SHP77 treated with DMSO at 0.1 percent for 48 hours (cell line): Measurements from ENCODE around the gene MBOAT2.

Source experiments
- DNase-seq: peaks from one replicate; lab custom pipeline; 2025; lab: John Stamatoyannopoulos, UW

MBOAT2 gene

DNA sequence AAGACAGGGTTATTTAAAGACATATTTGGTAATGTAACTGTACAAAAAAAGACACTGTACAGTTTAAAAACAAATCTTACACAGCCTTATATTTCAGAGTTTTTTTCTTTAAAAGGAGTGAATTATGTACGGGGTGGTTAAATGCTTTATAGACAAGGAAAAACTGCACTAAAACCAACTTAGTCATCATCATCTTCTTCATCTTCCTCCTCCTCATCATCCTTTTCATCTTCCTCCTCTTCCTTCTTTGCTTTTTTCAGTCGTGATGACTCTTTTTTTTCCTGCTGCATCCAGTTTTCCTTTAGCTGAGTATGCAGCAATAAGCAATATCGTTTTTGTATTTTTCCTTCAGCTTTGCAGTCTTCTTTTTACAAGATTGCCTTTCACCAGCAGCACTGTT lies 14.6 kb upstream of the MBOAT2 start:
- DNase-seq = no peak

DNA sequence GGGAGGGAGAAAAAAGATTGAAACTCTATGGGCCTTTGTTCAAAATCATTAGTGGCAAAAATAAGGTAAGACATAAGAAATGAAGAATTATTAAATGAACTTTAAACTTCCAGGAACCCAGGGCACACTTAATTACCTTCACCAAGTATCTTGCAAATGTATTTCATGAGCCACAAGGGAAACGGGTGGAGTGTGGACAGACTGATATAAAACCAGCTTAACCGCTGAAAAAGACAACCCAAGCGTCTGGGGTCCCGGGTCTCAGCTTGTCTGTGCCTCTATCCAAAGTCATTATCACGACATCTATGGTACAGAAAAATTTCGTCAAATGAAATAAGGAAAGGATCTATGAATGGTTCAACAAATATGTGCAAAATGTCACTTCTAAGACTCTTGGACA lies 13.9 kb upstream of the MBOAT2 start:
- DNase-seq = no peak

DNA sequence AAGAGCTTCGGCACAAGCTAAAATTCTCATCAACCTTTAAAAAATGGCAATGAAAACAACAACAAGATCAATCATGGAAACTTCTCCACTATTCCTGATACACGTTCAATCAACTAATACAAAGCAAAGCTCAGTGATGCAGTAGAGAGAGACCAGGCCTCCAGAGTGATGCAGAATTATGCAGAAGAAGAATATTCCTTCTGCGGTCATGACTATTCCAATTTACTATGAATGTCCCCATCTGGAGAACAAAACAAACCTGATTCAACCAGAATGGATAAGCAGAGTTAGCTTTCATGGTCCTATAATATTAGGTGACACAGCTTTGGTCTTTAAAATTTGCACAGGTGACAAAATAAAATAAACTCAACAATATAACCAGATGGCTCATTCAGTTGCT lies 12.5 kb upstream of the MBOAT2 start:
- no peak for DNase-seq

DNA sequence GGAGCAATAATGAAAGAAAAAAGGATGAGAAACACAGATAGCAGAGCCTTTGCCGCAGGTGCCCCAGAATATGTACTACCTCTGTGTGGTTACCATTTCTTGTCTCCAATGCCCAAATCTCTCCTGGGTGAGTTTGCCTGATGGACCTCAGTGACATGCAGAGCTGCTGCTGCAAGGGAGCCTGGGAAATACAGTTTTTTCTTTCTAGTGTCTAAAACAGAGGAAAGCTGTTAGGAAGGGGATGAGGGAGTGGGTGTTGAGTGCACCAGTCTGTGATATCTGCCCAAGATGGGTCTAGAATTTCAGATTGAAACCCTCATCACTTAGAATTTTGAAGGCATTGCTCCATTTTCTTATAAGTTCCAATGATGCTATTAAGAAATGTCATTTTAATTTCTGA lies 9.9 kb upstream of the MBOAT2 start:
- no peak for DNase-seq

DNA sequence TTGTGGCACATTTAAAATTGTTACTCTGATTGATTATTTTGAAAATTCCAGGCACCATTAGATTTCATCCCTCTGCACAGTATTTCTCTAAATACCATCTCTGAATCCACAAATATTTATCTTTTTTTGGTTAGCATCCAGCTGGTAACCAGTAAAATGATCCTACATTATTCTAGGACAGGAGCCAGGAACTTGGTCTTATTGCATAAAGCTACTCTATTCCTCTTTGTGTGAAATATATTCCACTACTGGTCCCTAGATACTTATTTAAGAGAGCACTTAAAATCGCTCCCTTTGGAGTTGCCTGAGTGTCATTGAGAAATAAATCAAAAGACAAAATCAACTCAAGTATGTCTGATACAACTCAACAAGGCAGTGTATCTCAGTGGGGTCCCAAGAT lies 7.4 kb upstream of the MBOAT2 start:
- DNase-seq = no peak

DNA sequence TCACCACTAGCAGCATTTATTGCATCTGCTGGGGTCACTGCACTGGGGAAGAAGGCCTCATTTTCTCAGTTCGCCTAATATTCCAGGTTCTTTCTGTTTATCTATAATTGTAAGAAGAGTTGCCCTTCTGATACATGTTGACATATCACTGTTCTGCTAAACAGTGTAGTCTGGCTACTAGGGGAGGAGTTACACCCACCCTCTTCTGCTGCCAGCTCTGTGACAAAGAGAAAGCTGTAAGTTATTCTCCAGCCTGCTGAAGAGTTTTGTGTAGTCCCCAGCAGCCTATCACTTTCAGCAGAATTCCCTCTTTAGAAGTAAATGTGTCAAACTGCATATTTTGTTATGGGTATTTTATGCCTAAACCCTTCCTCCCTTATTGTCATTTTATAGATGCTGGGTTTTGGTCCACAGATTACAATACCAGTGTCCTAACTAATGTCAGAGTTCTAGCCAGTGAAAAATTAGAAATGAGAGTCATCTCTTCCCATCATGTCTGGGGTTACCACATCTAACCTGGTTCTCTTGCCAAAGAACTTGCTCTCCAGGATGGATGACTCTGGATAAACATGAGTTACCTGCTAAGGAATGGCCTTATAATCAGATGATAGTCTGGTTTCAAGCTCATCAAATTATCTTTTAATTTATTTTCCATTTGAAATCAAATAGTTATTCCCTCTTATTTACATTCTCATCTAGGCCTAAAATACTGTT lies 5.6 kb upstream of the MBOAT2 start:
- DNase-seq = no peak

DNA sequence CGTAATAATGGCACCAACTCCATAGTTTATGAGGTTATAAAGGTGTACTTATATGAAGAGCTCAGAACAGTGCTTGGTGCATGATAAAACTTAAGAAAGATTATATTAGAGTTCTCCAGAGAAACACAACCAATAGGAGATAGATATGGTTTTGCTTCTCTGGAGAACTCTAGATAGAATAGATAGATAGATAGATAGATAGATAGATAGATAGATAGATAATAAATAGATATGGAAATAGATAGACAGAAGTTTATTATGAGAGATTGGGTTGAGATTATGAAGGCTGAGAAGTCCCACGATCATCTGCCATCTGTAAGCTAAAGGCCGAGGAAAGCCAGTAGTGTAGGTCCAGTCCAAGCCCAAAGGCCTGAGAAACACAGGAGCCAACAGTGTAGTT lies 2.9 kb upstream of the MBOAT2 start:
- no peak for DNase-seq

DNA sequence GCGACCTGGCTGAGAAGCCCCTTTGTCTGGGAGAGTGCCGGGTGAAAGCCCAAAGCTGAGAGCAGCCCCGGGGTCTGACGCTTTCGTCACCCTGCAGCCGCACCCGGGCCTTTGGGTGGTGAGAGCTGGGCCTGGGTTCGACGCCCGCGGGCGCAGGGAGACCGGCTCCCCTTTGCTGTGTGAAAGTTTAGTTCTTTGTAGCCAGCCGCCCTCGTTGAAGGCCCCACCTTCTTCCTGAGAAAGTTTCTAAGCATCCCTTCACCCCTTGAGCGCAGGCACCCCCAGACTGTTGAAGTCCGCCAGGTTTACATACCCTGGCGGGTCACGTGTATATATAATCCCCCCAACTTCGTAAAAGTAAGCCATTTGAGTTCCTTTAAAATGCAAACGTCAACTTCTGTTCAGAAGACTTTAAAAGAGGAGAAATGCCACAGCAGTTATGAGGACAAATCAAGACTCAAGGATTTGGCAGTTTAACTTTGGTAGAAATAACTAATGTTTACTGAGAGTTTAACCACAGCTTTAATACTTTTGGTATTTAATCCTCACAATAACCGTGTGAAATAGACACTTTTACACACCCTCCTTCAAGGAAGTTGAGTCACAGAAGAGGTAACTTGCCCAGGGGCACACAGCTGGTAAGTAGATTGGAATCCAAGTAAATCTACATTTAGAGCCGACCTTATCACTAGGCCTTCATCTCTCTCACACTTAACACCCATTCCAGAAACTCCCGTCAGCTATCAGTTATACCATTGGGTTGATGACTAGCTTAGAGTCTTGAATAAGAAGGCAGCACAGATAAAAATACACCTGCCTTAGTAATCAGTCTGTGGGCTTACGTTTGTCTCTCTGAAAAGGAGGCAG lies 1.1 kb upstream of the MBOAT2 start:
- no peak for DNase-seq

DNA sequence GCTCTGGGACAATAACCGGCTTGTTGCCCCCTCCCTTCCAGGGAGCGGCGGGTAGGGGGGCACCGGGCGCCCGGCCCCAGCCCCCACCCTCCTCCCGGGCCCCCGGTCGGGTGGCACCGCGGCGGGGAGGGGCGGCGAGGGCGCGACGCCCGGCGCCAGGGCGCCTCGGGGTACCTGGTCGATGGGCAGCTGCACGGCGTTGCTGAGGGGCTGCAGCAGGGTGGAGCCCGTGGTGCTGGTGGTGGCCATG lies 193 bp downstream of the MBOAT2 start:
- no peak for DNase-seq

DNA sequence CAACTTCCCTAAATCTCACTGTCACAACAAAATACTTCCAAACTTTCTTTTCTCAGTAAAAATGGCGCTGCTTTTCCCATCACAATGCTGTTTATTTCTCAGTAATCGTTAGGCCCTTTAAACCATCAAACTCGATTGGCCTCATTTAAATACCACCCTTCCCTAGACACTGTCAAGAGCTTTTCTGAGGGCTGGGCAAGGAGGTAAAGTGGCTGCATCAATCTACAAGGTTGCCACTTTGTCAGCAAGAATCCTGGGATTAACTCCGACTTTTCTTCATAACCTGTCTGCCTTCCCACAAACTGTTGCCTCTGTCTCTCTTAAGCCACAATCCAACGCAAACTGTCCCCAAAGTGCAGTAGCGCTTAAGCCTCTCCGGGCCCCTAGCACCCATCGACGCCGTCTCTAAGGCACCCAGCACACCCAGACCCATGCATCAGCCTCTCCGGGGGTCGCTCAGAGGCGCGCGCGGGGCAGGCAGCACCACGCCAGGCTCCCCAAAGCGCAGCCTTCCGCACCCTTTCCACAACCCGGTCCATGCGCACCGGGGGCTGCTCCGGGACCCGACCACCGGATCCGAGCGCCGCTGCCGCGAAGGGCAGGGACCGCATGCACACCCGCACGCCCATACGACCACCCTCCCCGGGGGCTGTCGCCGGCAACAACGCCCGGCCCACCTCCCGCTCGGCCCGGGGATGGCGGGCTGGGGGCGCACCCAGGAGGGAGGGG lies 683 bp downstream of the MBOAT2 start:
- DNase-seq = no peak

DNA sequence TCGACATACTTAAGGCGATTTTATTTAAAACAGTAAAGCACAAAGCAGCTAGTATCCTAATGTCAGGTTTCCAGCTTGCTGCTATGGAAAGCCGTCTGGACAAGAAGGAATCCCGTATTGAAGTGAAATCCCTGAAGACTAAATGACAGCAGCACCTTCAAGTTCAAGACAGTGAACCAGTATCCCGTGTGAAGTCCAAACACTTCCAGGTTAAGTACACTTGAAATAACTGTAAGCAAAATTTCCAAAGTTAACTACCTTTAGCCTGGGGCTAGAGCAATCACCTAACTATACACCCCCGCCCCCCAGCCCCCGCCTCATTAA lies 1.2 kb downstream of the MBOAT2 start:
- DNase-seq = no peak

DNA sequence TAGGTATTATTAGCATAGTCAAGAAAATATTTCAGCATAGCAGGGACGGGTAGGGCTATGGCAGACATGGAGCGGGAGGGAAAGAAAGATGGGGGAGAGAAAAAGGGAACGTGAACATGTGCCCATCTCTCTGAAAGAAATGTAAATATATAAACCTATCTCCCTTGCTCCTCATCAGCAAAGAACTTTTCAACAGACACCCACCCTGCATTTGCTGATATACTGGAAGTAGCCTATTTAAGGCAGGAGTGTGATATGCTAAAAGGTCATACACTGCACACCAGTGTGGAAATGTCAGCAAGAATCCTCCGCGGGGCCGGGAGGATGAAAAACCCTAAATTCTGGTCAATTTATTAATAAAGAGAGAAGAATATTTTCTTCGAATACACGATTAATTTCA lies 1.7 kb downstream of the MBOAT2 start:
- no peak for DNase-seq

DNA sequence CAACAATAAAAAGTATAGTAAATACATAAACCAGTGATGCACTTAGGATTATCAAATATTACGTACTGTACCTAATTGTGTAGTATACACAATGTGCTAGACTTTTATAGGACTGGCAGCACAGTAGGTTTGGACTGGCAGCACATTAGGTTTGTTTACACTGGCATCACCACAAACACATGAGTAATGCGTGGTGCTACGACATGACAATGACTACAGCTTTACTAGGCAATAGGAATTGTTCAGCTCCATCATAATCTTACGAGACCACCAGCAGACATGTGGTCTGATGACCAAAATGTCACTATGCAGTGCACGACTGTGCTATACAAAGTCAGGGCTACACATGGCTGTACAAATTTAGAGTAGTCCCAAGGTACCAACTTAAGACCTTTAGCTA lies 2.3 kb downstream of the MBOAT2 start:
- peak; percentile 51 for DNase-seq

DNA sequence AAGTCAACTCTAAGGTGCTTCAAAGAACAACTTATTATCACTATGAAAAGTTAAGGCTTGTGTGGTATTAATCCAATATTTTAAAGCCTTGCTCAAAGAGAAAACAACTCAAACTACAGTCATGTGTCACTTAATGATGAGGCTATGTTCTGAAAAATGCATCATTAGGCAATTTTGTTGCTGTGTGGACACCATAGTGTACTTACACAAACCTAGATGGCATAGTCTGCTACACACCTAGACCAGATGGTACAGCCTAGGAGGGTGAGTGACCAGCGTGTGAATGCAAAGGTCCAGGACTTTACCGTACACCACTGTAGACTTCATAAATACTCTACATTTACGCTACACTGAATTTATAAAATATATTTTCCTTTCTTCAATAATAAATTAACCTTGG lies 3.0 kb downstream of the MBOAT2 start:
- no peak for DNase-seq

DNA sequence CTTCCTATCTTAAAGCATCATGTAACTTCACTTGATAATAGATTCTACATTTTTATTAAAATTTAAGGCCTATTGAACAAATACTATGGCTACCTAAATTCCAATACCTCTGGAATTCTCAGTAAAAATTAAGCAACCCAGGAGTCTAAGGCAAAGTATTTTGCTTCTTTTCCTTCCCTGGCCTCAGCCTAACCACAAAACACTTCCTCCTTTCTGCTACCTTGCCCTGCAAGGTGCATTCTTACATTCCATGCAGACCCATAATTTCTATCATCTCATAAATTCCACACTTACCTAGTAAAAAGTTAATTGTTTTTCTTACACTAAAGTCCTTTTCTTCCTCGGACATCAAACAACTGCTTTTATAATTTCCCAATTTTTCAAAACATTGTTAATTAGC lies 3.7 kb downstream of the MBOAT2 start:
- DNase-seq = no peak

DNA sequence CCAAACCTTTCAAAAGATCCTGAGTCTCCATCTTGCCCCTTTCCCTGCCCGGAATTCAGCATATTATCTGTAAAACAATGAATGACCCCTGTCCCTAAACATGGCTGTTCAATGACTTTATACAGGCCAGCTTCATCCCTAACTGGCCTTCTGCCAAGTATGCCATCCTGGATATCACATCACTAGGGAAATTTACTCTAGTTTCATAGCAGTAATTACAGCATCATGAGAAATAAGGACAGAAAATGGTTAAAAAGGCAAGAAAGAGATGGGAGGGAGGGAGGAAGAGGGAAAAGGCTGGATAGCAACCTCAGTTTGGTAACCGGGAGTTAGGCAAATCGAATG lies 4.4 kb downstream of the MBOAT2 start:
- no peak for DNase-seq

DNA sequence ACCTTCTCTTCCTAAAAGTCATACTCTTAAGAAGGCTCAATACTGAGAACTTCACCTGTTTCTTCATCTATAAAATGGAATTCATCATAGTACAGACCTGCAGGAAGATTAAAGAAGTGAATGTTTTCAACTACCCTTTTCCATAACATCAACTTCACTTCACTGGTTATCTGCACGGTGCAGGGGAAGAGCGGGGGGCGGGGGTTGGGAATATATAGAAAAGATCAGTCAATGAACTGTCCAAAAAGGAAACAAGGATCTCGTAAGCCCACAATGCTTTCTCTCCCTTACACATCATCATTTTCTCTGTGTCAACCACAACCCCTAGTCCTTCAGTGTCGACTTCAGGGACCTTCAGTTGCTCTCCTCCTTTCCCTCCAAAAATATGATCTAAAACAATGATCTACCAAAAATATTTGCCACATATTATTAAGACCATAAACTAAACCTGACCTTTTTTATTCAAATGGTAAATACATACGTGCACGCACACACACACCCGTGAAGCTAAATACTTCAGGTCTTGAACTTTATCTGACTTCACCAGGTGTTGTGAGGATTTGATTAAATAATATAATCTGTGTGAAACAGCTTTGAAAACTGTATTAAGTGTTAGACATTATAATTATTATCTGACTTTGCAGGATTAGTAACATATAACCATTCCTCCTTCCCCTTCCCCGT lies 4.9 kb downstream of the MBOAT2 start:
- no peak for DNase-seq

DNA sequence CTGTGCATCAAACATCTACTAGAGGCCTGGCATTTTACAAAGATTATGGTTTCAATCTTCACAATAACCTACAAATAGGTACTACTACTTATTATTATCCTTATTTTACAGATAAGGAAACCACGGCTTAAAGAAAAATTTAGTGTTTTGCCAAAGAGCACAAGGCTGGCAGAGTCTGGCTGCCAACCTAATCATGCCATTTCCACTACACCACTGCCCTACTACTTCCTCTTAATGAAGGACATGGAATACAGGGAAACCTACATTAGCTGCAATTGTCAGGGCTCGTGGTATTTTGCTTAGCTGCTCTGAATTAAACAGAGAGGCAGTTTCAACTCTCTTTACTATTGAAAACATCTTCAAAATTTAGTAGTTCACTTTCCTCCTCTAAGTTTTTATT lies 5.9 kb downstream of the MBOAT2 start:
- DNase-seq = no peak

DNA sequence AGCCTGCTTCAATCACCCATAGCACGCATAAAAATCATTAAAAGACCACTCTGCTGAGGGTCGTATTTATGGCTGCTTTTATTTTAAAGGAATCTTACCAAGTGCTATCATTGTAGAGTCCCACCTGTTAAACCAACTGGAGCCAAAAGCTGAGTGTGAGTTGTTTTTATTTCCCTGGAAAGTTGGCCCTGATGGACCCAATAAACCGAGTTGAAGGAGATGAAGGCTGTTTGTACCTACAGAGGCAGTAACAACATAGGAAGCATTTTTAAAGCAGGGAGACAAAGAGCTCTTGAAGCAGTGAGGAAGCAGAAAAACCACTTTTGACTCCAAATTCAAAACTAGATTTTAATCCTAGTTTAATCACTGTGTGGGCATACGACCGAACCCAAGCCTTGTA lies 6.4 kb downstream of the MBOAT2 start:
- no peak for DNase-seq

DNA sequence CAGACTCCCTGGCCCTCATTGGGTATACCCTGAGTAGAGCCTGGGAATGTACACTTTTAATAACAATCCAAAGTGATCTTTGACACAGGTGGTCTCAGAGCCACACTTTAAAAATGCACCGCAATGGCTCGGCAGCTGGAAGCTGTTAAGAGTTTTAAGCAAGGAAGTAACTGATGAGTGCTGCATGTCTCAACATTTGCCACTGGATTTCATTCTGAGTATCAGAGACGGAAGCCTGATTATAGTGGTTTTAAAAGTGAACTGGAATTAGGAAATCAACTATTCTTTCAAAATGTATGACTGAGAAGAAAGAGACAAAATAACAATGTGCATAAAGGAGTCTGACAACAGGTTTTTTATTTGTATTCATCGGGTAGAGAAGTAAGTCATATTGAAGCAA lies 7.5 kb downstream of the MBOAT2 start:
- DNase-seq = no peak

DNA sequence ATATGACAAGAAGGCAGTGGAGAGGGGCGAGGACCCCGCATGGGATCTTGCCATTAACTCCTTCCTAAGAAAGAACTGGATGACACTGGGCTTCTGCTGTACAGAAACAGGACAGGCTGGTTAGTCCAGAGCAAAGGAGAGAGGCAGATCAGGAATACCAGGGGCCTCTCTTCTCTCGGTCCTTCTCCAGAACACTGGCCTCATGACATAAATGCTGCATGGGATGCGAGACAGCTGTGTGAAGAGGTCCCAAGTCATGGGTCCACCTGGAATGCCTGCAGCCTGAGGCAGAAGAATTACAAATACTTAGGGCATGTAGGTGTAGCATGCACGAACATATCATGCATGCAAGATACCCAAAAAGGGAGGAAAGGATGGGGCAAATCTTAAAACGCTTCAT lies 9.1 kb downstream of the MBOAT2 start:
- DNase-seq = no peak

DNA sequence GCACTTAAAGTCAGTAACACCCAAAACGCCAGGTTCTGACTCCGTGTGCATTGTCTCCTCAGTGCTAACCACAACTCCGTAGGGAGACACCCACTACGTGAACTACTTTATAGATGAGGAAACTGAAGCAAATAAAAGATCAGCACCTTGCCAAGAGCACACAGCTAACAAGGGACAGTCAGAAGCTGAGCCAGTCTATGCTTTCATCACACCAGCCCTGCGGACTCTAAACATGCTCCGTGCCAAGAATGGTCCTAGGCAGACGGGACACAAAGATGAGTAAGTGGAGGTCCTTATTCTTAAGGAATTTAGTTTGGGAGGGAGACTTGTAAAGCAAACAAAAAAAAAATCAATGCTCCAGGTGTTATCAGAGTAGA lies 9.6 kb downstream of the MBOAT2 start:
- no peak for DNase-seq
